HG03060 (cell line): ENCODE results near the gene CCNI2.
A peak's percentile ranks its signal among the peaks of the same experiment; 100 is the strongest.

ENCODE experiments used
- ATAC-seq: cut with Tn5 transposase; IDR thresholded peaks from one replicate; pipeline ENCODE4 v1.9.1; 2021; ENCODE audit warnings: low read depth, moderate number of reproducible peaks; ENCODE audit not compliant: unreplicated experiment

Gene CCNI2

DNA sequence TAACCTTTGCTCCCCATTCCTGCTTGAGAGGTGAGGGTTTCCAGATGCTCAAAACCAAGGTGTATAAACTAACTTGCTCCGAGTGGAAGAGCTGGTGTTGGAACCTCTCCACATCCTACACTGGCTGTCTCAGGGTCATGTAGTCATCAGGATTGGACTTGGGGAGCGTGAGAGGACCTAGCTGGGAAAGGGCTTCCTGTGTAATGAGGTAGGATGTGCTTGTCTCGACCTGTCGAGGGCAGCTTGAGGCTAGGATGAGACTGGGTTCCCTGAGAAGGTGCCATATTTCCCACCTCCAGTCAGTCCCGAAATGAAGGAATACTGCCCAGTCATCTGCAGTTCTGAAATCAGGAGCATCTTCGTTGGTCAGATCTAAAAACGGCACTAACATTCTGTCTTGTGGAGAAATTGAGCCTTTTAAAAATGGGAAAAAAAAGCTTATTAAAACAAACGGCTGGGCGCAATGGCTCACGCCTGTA lies 1.3 kb downstream of the CCNI2 start:
- no peak for ATAC-seq

DNA sequence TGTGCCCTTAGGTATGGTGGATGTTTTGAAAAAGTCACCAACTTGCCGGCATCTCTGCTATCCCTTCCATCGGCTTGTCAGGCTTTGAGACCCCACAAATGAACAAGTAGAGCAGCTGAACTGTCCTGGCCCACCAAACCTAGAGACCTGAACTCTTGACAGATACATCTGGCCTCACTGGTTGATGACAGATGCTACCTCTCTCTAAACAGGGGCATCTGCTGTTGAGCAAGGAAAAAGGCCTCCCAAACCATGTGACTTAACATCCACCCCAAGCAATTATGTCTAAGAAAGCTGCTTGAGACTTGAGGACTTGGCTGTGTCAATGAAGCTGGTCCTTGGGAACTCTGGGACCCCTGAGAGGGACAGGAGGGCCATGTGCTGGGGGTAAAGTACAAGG lies 2.3 kb downstream of the CCNI2 start:
- ATAC-seq = no peak

DNA sequence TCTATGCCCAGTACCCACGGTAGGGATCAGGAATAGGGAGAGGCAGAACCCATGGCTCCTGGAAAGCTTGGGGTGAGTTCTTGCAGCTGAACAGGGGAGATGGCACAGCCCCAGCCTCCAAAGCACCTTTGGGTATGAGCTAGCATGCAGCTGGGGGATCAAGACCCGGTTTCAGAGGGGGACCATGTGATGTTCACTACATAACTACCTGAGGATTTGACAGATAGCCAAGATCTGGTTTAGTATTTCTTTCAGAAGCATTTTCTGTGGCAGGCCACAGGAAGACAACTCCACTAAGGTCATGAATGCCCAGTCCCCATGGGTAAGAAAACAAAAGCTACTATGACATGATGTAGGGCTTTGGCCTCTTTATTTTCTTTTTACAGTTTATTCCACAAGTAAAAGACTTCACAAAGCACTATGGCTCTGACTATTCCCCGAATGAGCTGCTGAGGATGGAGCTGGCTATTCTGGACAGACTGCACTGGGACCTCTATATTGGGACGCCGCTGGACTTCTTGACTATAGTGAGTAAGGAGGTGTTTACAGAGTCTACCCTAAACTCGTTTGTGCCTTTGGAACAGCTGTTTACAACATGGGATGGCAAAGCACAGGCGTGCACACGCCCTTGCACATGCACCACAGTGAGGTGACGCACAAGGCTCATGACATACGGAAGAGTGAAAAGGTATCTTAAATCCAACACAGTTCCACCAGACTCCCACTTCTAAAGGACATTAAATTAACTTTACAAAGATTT lies 3.4 kb downstream of the CCNI2 start:
- ATAC-seq = no peak

DNA sequence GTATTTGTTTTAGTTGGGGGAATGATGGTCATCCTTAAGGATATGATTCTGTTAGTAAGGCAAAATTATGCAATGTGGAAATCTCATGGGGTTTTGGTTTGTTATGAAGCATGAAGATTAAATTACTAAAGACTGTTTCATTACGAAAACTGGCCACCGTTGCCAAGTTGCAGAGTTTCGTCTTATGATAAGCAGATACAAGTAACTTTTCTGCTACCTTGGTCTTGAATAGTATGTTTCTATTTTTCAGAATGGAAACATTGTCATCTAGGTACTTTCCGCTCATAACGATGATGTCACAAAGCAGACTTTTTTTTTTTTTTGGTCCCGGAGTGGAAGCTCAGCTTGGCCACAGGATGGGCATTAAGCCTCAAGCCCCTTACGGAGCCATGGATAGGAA lies 4.2 kb downstream of the CCNI2 start:
- peak; percentile 43 for ATAC-seq

DNA sequence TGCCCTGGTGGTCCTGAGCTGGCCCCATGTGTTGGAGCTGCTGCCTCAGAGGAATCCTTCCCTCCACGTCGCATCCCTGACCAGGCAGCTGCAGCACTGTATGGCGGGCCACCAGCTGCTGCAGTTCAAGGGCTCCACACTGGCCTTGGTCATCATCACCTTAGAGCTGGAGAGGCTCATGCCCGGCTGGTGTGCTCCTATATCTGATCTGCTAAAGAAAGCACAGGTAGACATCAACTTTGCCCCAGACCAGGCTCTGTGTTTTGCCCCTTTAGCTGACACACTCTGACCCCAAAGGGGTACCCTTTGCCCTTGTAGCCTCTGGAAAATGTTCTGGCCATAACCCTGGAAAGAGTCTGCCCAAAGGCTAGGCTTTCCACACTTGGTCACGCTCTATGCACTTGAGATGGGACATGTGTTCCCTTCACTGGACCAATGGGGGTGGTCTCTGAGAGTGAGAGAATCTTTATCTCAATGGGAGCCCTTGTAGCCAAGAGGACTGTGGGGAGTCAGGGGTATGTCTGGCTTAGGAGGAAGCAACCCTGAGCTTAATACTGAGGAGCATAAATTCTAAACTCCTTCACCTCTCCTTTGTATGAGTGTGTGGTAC lies 4.8 kb downstream of the CCNI2 start:
- no peak for ATAC-seq

DNA sequence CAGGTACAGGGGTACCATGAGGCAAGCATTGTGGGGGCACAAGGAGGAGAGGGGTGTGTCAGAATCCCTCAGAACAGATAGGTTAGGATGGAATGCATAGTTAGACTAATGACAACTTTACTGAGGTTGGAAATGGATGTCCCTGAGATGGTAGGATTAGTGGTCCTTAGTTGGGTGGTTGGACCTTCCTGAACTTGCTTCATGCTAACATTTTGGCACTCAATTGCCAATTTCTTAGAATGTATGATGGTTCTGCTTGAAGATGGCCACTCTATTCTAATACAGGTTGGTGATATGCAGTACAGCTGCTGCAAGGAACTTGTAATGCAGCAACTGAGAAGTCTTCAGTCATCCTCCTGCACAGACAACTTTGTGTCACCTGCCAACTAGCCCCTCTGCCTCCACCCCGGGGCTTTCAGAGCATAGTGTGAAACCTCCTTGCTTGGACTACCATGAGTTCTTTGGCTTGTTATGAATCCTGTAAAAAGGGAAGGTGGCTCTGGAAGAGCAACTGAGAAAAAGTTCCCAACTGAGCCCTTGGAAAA lies 5.4 kb downstream of the CCNI2 start:
- ATAC-seq = no peak

DNA sequence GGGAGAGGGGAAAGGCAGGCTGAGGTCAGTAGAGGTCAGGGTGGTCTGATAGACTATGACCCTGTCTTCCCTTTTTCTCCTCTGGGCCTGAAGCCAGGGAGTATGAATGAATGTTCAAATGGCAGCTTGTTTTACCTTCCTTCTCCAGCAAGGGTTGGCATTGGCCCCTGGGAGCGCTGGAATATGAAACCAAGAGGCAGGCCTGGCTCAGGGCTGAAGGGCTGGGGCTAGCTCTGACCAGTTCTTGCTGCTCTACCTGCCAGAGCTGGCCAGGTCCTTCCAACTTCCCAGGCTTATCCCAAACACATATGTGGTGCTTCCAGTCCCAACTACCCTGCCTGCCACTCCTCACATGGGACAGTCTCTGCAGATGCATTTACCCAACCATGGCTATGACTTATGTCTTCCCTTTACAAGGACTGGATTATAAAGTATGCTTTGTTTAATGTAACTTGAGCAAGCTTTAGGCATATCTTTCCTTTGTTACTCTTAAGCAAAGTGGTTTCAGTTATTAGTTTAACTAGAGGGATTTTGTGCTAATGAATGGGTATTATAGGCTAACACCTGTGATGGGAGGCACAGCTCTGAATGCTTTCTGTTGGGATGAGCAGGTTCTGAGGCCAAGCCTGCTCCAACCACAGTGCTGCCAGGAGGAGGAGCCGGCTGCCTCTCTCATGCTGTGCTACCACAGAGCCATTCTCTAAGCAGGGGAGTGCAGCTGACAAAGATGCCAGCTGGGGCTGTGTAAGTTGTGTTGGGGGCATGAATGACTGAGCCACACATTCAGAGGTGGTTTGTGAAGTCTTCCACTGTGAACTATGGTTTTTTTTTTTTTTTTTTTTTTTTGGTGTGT lies 6.1 kb downstream of the CCNI2 start:
- no peak for ATAC-seq

DNA sequence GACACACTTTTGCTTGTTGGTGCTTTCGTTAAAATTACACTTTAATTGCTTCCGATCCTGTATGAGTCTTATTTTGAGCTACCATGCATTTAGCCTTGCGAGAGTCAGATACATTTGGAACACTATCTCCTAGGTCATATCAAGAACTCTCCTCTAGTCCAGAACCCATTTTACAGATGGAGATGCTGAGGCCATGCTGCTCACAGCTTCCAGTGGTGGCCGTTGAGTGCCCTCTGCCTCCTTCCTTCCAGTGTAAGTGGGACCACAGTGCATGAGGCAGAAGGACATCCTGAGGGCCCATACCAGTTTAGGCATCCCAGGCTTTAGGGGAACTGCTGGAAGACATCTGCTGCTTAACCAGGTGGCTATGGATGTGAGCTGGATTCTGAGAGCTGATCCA lies 6.9 kb downstream of the CCNI2 start:
- ATAC-seq = no peak

DNA sequence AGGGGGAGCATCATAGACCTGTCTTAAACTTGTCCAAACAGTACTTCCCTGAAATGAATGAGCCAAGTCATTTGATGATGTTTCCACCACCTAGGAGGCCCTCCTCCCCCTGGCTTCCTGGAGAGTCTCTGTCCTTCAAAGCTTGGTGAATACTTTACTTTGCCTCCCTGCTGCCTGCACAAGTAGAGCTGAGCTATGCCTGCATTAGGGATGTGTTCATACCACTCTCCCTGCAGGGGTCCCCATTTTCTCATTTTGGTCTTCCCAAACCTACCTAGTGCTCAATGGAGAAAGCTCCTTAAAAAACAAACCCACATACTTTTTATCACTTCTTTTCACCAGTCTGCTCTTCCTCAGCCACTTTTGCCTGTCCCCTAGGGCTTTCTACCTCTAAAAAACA lies 7.7 kb downstream of the CCNI2 start:
- ATAC-seq = no peak

DNA sequence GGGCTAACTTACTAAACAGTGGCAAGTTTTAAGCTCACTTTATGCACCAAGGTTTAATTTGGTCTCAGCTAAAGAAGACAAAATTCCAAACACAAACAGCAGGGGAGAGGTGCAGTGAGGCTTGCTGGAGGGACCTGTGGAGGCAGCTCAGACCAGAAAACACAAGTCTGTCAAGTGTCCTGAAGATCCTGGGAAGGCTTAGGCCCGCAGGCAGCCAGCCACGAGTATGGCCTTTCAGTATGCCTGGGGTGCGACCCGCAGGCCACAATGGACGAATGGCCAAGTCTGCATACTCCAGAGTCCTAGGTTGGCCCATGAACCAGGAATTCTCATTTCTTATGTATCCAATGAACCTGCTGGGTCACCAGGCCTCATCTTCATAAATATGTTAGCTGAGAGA lies 9.3 kb downstream of the CCNI2 start:
- ATAC-seq = no peak

DNA sequence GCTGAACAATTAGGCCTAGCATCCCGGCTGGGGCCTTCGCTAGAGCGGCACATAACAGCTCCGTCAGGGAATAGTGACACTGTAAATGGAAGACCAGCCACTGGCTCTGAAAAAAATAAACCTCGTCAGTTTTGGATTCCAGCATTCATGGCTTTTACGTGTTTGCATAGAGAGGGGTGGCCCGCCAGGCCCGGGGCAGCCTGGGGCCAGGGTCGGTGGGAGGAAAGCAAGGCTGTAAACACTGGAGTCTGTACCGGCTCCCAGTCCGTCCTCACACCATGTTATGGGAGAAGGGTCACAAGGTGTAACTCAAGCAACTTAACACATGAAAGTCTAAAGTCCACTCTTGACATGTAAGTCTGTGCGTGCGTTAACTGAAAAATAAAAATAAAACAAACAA lies 11.2 kb downstream of the CCNI2 start:
- ATAC-seq = no peak

DNA sequence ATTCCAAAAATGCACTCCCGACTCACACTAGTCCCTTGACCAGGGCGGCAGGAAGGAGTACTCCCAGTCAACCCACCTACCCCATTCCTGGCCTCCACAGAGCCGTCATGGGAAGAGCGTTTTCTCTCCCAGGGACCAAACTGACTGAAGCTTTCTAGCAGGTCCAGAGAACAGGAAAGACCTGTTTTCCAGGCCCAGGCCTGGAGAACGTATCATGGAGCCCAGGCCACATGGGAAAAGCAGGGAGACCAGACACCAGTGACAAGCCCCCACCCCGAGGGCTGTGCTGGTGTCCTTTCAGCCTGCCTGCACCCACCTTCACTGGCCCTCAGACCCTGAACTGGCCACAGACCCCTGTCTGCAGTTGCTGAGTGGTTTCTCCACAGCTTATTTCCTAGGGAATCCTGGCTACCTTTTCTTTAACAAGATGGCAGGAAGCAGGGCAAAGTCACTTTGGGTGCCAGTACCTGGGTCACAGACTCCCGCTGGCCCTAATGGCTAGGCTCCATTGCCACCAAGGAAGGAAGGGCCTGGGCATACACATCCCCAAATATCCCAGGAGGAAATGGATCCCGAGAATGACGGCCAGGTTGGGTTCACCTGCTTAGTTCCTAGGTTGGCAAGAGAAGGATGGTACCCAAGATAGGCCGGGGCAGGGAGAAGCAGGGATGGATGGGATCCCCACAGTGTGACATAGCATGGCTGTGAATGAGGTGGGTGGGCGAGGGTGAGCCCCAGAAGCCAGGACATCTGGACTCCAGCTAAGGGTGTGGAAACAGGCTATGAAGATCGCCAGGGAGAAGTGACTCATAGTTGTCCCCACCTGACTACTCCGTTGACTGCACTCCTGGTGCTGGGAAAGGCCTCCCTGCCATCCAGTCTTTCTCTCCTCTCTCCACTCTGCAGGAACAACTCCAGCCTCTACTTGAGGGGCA lies 12.2 kb downstream of the CCNI2 start:
- ATAC-seq = no peak

DNA sequence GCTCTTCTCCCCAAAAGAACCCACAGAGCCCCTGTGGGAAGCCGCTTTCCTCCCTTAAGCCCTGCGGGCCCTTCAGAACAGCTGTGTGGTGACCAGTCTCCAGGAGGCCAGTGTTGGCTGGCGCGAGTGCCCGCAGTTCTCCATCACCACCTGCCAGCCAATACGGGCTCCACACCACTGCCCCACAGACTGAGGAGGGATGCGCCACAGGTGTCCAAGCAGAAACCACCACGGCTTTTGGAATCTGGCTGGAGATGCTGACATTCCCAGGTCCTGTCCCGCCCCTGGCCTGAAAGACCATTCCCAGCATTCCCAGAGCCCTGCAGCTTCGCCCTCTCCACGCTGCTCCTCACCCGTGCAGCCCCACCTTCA lies 12.8 kb downstream of the CCNI2 start:
- ATAC-seq = no peak

DNA sequence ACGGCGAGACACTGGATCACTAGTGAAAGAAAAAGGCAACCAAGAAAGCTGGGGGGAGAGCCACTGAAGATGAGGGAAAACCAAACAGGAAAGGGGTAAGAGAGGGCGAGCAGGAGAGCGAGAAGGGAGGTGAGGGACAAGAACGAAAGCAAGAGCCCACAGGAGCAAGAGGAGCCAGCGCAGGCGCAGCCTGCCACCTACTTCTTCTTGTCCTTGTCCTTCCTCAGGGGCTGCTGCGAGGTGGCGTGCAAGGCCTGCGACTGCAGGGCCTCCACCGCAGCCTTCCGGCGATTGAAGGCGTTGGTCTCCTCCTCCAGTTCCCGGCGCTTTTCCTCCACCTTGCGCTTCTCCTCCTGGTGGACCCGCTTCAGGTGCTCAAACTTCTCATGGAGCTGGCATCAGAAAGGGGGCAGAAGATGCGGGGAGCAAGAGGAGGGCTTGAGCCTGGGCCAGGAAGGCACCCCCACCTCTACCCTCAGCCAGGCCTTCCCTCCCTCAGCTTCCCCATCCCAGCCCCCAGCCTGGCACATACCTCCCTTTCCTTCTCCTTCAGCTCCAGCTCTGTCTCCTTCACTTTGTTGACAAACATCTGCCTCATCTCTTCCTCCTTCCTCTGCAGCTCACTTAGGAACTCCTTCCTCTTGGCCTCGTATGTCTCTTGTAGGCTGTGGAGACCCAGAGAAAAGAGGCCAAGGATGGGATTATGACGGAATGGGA lies 13.5 kb downstream of the CCNI2 start:
- ATAC-seq = no peak

DNA sequence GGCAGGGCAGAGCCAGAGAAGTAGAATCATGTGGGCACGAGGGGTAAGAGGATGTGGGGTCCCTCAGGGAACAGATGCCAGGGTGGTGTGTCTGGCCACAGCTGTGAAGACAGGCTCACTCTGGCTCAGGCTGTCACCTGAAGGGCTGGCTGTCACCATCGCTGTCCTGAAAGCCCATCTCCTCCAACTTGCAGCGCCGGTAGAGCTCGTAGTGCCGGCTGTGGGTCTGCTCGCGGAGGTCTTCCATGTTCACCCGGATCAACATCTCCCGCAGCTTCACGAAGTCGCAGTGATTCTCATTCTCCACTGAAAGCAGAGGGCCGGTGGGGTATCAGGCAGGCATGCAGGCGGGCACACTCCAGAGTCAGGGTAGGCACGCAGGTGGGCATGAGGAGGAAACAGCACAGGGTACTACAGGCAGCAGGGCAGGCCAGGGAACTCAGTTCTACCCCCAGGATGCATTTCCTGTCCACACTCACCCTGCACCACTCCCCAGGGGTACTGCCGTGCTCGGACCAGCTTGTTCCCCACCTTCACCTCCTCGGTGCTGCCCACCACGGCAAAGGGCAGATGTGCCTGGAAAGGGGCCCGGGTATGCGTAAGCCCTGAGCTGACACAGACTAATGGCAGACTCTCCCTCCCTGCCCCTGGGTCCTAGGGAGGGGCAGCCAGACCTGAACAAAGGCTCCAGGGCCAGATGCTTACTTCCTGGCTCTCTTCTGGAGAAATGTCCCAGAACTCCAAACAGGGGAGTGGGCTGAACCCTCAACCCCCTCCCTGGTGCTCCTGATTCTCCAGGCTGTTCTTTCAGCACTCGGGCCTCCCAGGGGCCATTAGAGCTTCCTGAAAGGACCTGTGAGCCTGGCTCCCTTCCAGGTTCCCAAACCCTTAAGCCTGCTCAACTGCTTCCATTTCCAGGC lies 14.4 kb downstream of the CCNI2 start:
- ATAC-seq = no peak

DNA sequence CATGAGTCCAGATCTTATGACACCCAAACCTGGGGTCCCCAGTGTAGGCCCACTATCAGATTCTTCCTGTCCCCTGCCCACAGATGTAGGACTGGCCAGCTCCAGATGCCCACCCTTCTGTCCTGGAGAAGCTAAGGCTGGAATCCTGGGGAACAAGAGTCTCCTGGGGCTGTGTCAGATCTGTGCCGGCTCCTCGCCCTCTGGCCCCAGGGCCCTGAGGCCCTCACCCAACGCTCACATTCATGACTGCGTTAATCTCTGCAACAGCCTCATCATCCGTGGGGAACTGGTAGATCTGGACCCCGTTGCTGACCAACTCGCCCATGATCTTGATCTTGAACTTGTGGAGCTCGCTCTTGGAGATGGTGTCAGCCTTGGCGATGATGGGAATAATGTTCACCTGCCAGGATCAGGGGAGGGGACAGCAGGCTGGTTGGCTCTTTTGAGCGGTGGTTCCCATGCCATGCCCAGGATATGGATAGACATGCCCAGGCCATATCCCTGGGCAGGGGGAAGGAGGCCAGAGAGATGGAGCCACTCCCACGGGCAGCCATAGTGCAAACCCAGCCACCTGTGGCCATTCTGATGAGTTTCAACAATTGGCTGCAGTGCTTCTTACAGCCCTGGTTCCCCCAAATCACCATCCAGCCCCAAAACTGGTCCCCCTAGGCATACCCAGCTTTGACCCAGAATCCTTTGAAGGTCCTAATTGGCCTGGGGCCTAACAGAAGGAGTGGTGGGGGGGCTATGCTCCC lies 15.2 kb downstream of the CCNI2 start:
- no peak for ATAC-seq

DNA sequence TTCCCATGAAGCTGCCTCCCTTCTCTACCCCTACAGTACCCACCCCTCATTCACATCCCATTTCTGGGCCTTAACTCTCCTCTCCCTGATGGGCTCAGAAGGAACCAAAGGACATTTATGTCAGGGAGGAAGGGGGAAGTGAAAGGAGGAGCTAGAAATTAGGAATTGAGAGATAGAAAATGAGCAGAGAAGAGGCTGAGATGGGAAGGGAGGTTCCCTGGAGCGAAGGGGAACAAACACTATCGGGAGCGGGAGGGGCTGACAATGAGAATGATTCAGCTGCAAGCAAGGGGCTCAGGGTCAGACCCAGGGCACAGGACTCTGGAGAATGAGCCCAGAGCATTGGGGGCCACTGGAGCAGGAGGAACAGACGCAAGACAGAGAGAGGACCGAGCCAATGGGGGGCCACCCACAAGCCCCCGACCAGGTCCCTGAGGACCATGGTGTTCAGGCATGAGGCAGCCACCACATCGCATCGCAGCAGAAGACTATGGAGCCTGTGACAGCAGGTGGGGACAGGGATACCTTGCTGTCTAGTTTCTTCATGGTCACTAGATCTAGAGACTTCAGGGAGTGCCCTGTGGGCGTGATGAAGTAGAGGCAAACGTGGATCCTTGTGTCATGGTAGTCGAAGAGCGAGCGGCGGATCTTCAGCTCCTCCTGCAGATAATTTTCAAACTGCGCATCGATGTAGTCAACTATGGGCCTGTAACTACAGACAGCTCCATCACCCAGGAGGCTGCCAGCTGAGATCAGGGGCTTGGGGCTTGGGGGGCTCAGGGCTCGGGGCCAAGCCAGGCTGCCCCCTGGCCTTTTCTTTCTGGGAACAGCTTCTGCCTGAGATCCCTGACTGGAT lies 16.2 kb downstream of the CCNI2 start:
- ATAC-seq = no peak
